ENCODE measurements around the gene SMAD1.

DNA sequence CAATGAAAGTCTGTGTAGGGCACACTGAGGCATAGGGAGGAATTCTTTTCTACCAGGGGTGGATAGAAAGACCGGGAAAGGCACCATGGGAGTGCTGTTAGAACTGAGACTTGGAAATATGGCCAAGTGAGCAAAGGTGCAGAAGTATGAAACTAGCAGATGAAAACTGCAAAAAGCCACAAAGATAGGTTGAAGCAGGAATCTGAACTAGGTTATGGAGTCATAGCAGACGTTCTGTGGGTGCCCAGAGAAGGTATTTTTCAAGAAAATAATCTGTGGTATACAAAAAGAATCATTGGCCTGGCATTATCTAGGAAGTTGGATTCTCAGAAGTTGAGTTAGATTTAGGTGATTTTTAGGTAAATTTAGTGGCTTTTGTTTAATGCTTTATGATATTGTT, 48.5 kb downstream of the SMAD1 start:
- TF ChIP-seq, protein P1, sequence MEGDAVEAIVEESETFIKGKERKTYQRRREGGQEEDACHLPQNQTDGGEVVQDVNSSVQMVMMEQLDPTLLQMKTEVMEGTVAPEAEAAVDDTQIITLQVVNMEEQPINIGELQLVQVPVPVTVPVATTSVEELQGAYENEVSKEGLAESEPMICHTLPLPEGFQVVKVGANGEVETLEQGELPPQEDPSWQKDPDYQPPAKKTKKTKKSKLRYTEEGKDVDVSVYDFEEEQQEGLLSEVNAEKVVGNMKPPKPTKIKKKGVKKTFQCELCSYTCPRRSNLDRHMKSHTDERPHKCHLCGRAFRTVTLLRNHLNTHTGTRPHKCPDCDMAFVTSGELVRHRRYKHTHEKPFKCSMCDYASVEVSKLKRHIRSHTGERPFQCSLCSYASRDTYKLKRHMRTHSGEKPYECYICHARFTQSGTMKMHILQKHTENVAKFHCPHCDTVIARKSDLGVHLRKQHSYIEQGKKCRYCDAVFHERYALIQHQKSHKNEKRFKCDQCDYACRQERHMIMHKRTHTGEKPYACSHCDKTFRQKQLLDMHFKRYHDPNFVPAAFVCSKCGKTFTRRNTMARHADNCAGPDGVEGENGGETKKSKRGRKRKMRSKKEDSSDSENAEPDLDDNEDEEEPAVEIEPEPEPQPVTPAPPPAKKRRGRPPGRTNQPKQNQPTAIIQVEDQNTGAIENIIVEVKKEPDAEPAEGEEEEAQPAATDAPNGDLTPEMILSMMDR (IDR thresholded peaks at IDR 0.05) = no peak
- no peak for TF ChIP-seq POLR2A (IDR thresholded peaks at IDR 0.05)
